ENCODE measurements around the gene ANGPT4. TPM values are rescaled to one million over a fixed set of nuclear protein-coding genes. Genes with fewer than 3 reads are reported as not detected.

ANGPT4 gene
- total and polyA plus RNA-seq, 3 experiments from 2014 or later, result not detected

- no peaks in the 10 kb centered on the region for H3K27me3 ChIP-seq (ENCODE audit: insufficient read depth, low read length, poor library complexity, severe bottlenecking)
- H3K9me3 ChIP-seq (ENCODE audit: low read length), result no peaks in the 10 kb centered on the region
- no peak overlapping the region for H3K27ac ChIP-seq (ENCODE audit: low read depth, low read length)
- Mint-ChIP-seq H3K9me3 (peaks cover 6 to 11% (median 9%) of the 10 kb centered on the region in 5 donors), H3K4me1 (no peaks in the 10 kb centered on the region), H3K27ac (no peak overlapping the region), H3K27me3 (peaks cover 0 to 6% of the 10 kb centered on the region in 2 donors), H3K4me3 (no peak overlapping the region), H3K36me3 (peaks cover 0 to 8% (median 3%) of the 10 kb centered on the region in 3 donors)
- no peak overlapping the region for H3K4me3 ChIP-seq (ENCODE audit: low read length)
- ChIA-PET POLR2A (no interaction called here), CTCF (no interaction called here)
- H3K4me1 ChIP-seq (ENCODE audit: insufficient read depth, low read length), result no peaks in the 10 kb centered on the region
- no peaks in the 10 kb centered on the region for H3K36me3 ChIP-seq (ENCODE audit: insufficient read depth, low read length)
- no peak for DNase-seq
These were observed 18.2 kb upstream of the ANGPT4 start for GRCh38 chr20:934186-934840.

- Mint-ChIP-seq H3K4me1 (no peaks in the 10 kb centered on the region), H3K4me3 (no peak overlapping the region), H3K27me3 (peaks cover 5% of the 10 kb centered on the region in 2 donors), H3K27ac (no peak overlapping the region), H3K9me3 (peaks cover 6 to 11% (median 9%) of the 10 kb centered on the region in 5 donors), H3K36me3 (peaks cover 0 to 8% (median 3%) of the 10 kb centered on the region in 3 donors)
- no peaks in the 10 kb centered on the region for H3K36me3 ChIP-seq (ENCODE audit: insufficient read depth, low read length)
- no peaks in the 10 kb centered on the region for H3K27me3 ChIP-seq (ENCODE audit: insufficient read depth, low read length, poor library complexity, severe bottlenecking)
- H3K9me3 ChIP-seq (ENCODE audit: low read length), result no peaks in the 10 kb centered on the region
- ChIA-PET POLR2A (no interaction called here), CTCF (no interaction called here)
- no peak overlapping the region for H3K4me3 ChIP-seq (ENCODE audit: low read length)
- DNase-seq, result no peak
- no peak overlapping the region for H3K27ac ChIP-seq (ENCODE audit: low read depth, low read length)
- H3K4me1 ChIP-seq (ENCODE audit: insufficient read depth, low read length), result no peaks in the 10 kb centered on the region
These were observed 16.9 kb upstream of the ANGPT4 start for GRCh38 chr20:933029-933428.

- H3K9me3 Mint-ChIP-seq, result peaks cover 6 to 11% (median 9%) of the 10 kb centered on the region in 5 donors
- POLR2A ChIA-PET, result no interaction called here
These were observed 15.3 kb upstream of the ANGPT4 start for GRCh38 chr20:931401-931800.

GRCh38 chr20:926670-927069 is 10.5 kb upstream of the ANGPT4 start:
- CTCF ChIA-PET, result no interaction called here
- POLR2A ChIA-PET, result no interaction called here

More at GRCh38 chr20:931401-931800, 15.3 kb upstream of the ANGPT4 start:
- H3K27me3 ChIP-seq (ENCODE audit: insufficient read depth, low read length, poor library complexity, severe bottlenecking), result no peaks in the 10 kb centered on the region
- no peaks in the 10 kb centered on the region for H3K9me3 ChIP-seq (ENCODE audit: low read length)
- no peak overlapping the region for H3K27ac Mint-ChIP-seq
- H3K4me3 Mint-ChIP-seq, result no peak overlapping the region
- peaks cover 0 to 8% (median 3%) of the 10 kb centered on the region in 3 donors for H3K36me3 Mint-ChIP-seq
- DNase-seq, result no peak
- no peaks in the 10 kb centered on the region for H3K4me1 ChIP-seq (ENCODE audit: insufficient read depth, low read length)
- CTCF ChIA-PET, result no interaction called here
- H3K4me3 ChIP-seq (ENCODE audit: low read length), result no peak overlapping the region
- H3K36me3 ChIP-seq (ENCODE audit: insufficient read depth, low read length), result no peaks in the 10 kb centered on the region
- H3K27me3 Mint-ChIP-seq, result peaks cover 5 to 21% of the 10 kb centered on the region in 2 donors
- no peak overlapping the region for H3K27ac ChIP-seq (ENCODE audit: low read depth, low read length)
- H3K4me1 Mint-ChIP-seq, result no peaks in the 10 kb centered on the region

GRCh38 chr20:925516-925915 is 9.4 kb upstream of the ANGPT4 start:
- Histone ChIP-seq H3K4me3 (ENCODE audit: low read length) (no peak overlapping the region), H3K9me3 (ENCODE audit: low read length) (no peaks in the 10 kb centered on the region), H3K36me3 (ENCODE audit: insufficient read depth, low read length) (no peaks in the 10 kb centered on the region), H3K4me1 (ENCODE audit: insufficient read depth, low read length) (no peaks in the 10 kb centered on the region), H3K27me3 (ENCODE audit: insufficient read depth, low read length, poor library complexity, severe bottlenecking) (peaks cover 3% of the 10 kb centered on the region), H3K27ac (ENCODE audit: low read depth, low read length) (no peak overlapping the region)
- Mint-ChIP-seq H3K27ac (no peak overlapping the region), H3K4me1 (no peaks in the 10 kb centered on the region), H3K9me3 (peaks cover 0 to 2% (median 0%) of the 10 kb centered on the region in 5 donors), H3K36me3 (peaks cover 0 to 2% (median 0%) of the 10 kb centered on the region in 3 donors), H3K4me3 (no peak overlapping the region), H3K27me3 (peaks cover 3 to 51% of the 10 kb centered on the region in 2 donors)
- POLR2A ChIA-PET, result no interaction called here
- CTCF ChIA-PET, result no interaction called here
- no peak for DNase-seq

More at GRCh38 chr20:926670-927069, 10.5 kb upstream of the ANGPT4 start:
- H3K4me3 Mint-ChIP-seq, result no peak overlapping the region
- Histone ChIP-seq H3K4me3 (ENCODE audit: low read length) (no peak overlapping the region), H3K27ac (ENCODE audit: low read depth, low read length) (no peak overlapping the region), H3K36me3 (ENCODE audit: insufficient read depth, low read length) (no peaks in the 10 kb centered on the region), H3K4me1 (ENCODE audit: insufficient read depth, low read length) (no peaks in the 10 kb centered on the region), H3K9me3 (ENCODE audit: low read length) (no peaks in the 10 kb centered on the region), H3K27me3 (ENCODE audit: insufficient read depth, low read length, poor library complexity, severe bottlenecking) (peaks cover 3% of the 10 kb centered on the region)
- H3K27ac Mint-ChIP-seq, result no peak overlapping the region
- peaks cover 0 to 3% (median 2%) of the 10 kb centered on the region in 3 donors for H3K36me3 Mint-ChIP-seq
- no peak for DNase-seq
- no peaks in the 10 kb centered on the region for H3K4me1 Mint-ChIP-seq
- H3K9me3 Mint-ChIP-seq, result peaks cover 3 to 9% (median 6%) of the 10 kb centered on the region in 5 donors
- H3K27me3 Mint-ChIP-seq, result peaks cover 3 to 50% of the 10 kb centered on the region in 2 donors

GRCh38 chr20:924639-925038 is 8.5 kb upstream of the ANGPT4 start:
- H3K4me3 ChIP-seq (ENCODE audit: low read length), result no peak overlapping the region
- H3K9me3 ChIP-seq (ENCODE audit: low read length), result no peaks in the 10 kb centered on the region
- peaks cover 3 to 51% of the 10 kb centered on the region in 2 donors for H3K27me3 Mint-ChIP-seq
- no peaks in the 10 kb centered on the region for H3K4me1 ChIP-seq (ENCODE audit: insufficient read depth, low read length)
- no peaks in the 10 kb centered on the region for H3K4me1 Mint-ChIP-seq
- no peak overlapping the region for H3K27ac Mint-ChIP-seq
- H3K9me3 Mint-ChIP-seq, result no peaks in the 10 kb centered on the region
- ChIA-PET CTCF (no interaction called here), POLR2A (no interaction called here)
- no peak overlapping the region for H3K4me3 Mint-ChIP-seq
- H3K36me3 ChIP-seq (ENCODE audit: insufficient read depth, low read length), result no peaks in the 10 kb centered on the region
- no peaks in the 10 kb centered on the region for H3K36me3 Mint-ChIP-seq
- DNase-seq, result no peak
- no peak overlapping the region for H3K27ac ChIP-seq (ENCODE audit: low read depth, low read length)
- H3K27me3 ChIP-seq (ENCODE audit: insufficient read depth, low read length, poor library complexity, severe bottlenecking), result peaks cover 3% of the 10 kb centered on the region

- Histone ChIP-seq H3K9me3 (ENCODE audit: low read length) (no peaks in the 10 kb centered on the region), H3K27me3 (ENCODE audit: insufficient read depth, low read length, poor library complexity, severe bottlenecking) (peaks cover 3% of the 10 kb centered on the region), H3K4me1 (ENCODE audit: insufficient read depth, low read length) (no peaks in the 10 kb centered on the region), H3K36me3 (ENCODE audit: insufficient read depth, low read length) (no peaks in the 10 kb centered on the region), H3K27ac (ENCODE audit: low read depth, low read length) (no peak overlapping the region), H3K4me3 (ENCODE audit: low read length) (no peak overlapping the region)
- no peaks in the 10 kb centered on the region for H3K4me1 Mint-ChIP-seq
- H3K9me3 Mint-ChIP-seq, result no peaks in the 10 kb centered on the region
- no peaks in the 10 kb centered on the region for H3K36me3 Mint-ChIP-seq
- CTCF ChIA-PET, result no interaction called here
- H3K27ac Mint-ChIP-seq, result no peak overlapping the region
- DNase-seq, result no peak
- no peak overlapping the region for H3K4me3 Mint-ChIP-seq
- H3K27me3 Mint-ChIP-seq, result peaks cover 7 to 43% of the 10 kb centered on the region in 2 donors
- POLR2A ChIA-PET, result no interaction called here
These were observed 6.6 kb upstream of the ANGPT4 start for GRCh38 chr20:922781-923180.

- no peak overlapping the region for H3K4me3 ChIP-seq (ENCODE audit: low read length)
- H3K4me1 Mint-ChIP-seq, result no peaks in the 10 kb centered on the region
- no peak for DNase-seq
- peaks cover 7 to 30% of the 10 kb centered on the region in 2 donors for H3K27me3 Mint-ChIP-seq
- CTCF ChIA-PET, result interaction anchor here (1.4 kb wide), 1 partner anchor 10 kb away, joined by 3 read pairs; no protein-coding TSS in a partner anchor
- H3K27me3 ChIP-seq (ENCODE audit: insufficient read depth, low read length, poor library complexity, severe bottlenecking), result peaks cover 3% of the 10 kb centered on the region
- no peaks in the 10 kb centered on the region for H3K4me1 ChIP-seq (ENCODE audit: insufficient read depth, low read length)
- H3K9me3 ChIP-seq (ENCODE audit: low read length), result no peaks in the 10 kb centered on the region
- H3K27ac Mint-ChIP-seq, result no peak overlapping the region
- no peak overlapping the region for H3K27ac ChIP-seq (ENCODE audit: low read depth, low read length)
- no peak overlapping the region for H3K4me3 Mint-ChIP-seq
- H3K36me3 ChIP-seq (ENCODE audit: insufficient read depth, low read length), result no peaks in the 10 kb centered on the region
- H3K36me3 Mint-ChIP-seq, result no peaks in the 10 kb centered on the region
- no peaks in the 10 kb centered on the region for H3K9me3 Mint-ChIP-seq
- POLR2A ChIA-PET, result no interaction called here
These were observed 4.9 kb upstream of the ANGPT4 start for GRCh38 chr20:921068-921467.
